ENCODE measurements around the gene CETN3.
A peak's percentile ranks its signal among the peaks of the same experiment; 100 is the strongest.

CETN3 gene

DNA sequence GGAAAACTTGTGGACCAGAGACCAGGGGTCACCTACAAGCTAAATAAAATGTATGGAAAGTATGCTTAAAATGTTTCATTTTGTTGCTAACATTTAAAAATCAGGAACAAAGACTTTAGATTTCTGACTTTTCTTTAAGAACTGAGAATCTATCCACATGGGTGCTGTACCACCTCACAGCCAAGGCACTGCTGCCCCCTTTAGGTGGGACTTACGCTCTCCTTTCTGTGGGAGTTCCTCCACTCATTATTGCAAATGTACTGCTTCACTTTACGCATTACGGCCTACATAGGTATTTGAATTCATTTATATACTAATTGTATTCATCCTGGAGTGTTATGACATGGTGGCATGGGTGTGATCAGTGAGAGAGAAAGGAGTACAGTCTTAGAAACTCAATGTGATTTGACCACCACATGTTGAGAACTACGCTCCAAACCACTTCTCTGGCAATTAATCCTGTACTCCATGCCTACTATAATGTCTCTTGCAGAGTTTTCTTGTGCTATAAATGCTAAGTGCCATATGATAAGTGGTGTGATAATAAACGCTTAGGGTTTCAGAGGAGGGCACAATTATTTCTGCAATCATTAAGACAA, 24.7 kb upstream of the CETN3 start:
- Histone ChIP-seq H3K9me3 (ENCODE audit: control insufficient read depth, low read length) (no peaks in the 10 kb centered on the region), H3K27ac (no peak overlapping the region), H3K36me3 (ENCODE audit: control insufficient read depth, insufficient read depth, low read length) (no peaks in the 10 kb centered on the region), H2AFZ (peak overlapping the region; percentile 13), H3K4me2 (ENCODE audit: low read length) (no peak overlapping the region), H3K79me2 (no peaks in the 10 kb centered on the region), H3K4me1 (no peaks in the 10 kb centered on the region), H3K27me3 (ENCODE audit: control insufficient read depth, insufficient read depth, low read length) (no peaks in the 10 kb centered on the region), H3K4me3 (ENCODE audit: low read depth, low read length) (no peak overlapping the region), H3K9ac (no peak overlapping the region)
- TF ChIP-seq, protein P1, sequence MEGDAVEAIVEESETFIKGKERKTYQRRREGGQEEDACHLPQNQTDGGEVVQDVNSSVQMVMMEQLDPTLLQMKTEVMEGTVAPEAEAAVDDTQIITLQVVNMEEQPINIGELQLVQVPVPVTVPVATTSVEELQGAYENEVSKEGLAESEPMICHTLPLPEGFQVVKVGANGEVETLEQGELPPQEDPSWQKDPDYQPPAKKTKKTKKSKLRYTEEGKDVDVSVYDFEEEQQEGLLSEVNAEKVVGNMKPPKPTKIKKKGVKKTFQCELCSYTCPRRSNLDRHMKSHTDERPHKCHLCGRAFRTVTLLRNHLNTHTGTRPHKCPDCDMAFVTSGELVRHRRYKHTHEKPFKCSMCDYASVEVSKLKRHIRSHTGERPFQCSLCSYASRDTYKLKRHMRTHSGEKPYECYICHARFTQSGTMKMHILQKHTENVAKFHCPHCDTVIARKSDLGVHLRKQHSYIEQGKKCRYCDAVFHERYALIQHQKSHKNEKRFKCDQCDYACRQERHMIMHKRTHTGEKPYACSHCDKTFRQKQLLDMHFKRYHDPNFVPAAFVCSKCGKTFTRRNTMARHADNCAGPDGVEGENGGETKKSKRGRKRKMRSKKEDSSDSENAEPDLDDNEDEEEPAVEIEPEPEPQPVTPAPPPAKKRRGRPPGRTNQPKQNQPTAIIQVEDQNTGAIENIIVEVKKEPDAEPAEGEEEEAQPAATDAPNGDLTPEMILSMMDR (IDR thresholded peaks at IDR 0.05): peak; percentile 77

DNA sequence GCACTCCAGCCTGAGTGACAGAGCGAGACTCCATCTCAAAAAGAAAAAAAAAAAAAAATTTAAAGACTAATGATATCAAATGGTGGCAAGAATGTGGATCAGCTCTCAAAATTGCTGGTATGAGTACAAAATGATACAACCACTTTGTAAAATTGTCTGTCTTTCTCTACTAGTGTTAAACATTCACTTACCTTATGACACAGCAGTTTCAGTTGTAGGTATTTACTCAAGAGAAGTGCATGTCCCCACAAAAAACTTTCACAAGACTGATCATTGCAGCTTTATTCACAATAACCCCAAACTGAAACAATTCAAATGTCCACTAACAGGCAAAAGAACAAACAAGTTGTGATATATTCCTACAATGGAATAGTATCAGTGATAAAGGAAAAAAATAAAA, 14.7 kb upstream of the CETN3 start:
- H3K27me3 ChIP-seq (ENCODE audit: control insufficient read depth, insufficient read depth, low read length): no peaks in the 10 kb centered on the region
- TF ChIP-seq, protein P1 (IDR thresholded peaks at IDR 0.05): no peak

DNA sequence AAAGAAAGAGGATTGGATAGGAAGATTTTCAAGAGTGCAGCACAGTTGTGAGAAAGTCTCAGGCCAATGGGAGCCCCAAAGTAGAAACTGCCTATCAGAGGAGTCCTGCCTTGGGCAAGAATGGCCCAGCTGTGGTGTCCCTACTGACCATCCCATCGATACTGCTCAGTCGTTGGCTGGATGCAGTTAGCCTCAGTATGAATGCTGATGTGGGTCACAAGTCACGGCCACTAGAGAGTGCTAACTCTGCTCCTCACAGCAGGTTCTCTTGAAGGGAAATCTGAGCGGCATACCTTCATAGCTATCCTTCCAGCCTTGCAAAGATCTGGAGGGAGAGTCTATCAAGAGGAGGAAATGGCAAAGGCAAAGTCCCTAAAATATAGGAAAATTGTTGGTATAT, 11.6 kb upstream of the CETN3 start:
- TF ChIP-seq, protein P1 (IDR thresholded peaks at IDR 0.05): peak; percentile 19

More for the DNA sequence above, 14.7 kb upstream of the CETN3 start:
- Histone ChIP-seq H3K4me3 (ENCODE audit: low read depth, low read length) (no peak overlapping the region), H3K27ac (no peak overlapping the region), H3K9ac (no peak overlapping the region), H3K4me1 (peaks cover 2% of the 10 kb centered on the region), H3K4me2 (ENCODE audit: low read length) (no peak overlapping the region), H2AFZ (no peak overlapping the region), H3K79me2 (no peaks in the 10 kb centered on the region), H3K36me3 (ENCODE audit: control insufficient read depth, insufficient read depth, low read length) (no peaks in the 10 kb centered on the region), H3K9me3 (ENCODE audit: control insufficient read depth, low read length) (no peaks in the 10 kb centered on the region)

DNA sequence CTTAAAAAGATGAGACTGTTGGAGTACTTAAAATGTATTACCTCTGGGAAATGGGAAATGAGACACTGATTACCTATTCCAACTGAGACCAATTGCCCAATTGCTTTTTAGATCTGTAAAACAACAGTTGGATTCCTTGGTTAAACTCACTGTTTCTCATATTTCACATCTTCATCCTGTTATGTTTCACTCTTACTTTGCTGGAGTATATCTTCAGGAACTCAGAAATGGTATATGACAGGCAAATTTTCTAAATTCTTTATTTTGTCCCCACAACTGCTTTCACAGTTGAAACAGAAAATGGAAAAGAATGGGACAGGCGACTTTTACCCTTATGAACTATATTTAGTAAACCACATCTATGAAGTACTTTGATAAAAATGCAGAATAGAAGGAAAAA, 8.7 kb upstream of the CETN3 start:
- TF ChIP-seq, protein P1 (IDR thresholded peaks at IDR 0.05): no peak
- H3K27ac ChIP-seq: no peak overlapping the region
- H3K9me3 ChIP-seq (ENCODE audit: control insufficient read depth, low read length): no peaks in the 10 kb centered on the region
- H3K9ac ChIP-seq: no peak overlapping the region
- no peaks in the 10 kb centered on the region for H3K36me3 ChIP-seq (ENCODE audit: control insufficient read depth, insufficient read depth, low read length)
- H3K4me1 ChIP-seq: peaks cover 2% of the 10 kb centered on the region
- H2AFZ ChIP-seq: no peak overlapping the region
- no peak overlapping the region for H3K4me3 ChIP-seq (ENCODE audit: low read depth, low read length)
- H3K27me3 ChIP-seq (ENCODE audit: control insufficient read depth, insufficient read depth, low read length): no peaks in the 10 kb centered on the region
- H3K79me2 ChIP-seq: no peaks in the 10 kb centered on the region
- H3K4me2 ChIP-seq (ENCODE audit: low read length): no peak overlapping the region

More for the DNA sequence above, 11.6 kb upstream of the CETN3 start:
- no peaks in the 10 kb centered on the region for H3K27me3 ChIP-seq (ENCODE audit: control insufficient read depth, insufficient read depth, low read length)
- no peak overlapping the region for H3K4me3 ChIP-seq (ENCODE audit: low read depth, low read length)
- peak overlapping the region; percentile 47 for H2AFZ ChIP-seq
- no peaks in the 10 kb centered on the region for H3K79me2 ChIP-seq
- H3K4me1 ChIP-seq: peaks cover 2% of the 10 kb centered on the region
- H3K4me2 ChIP-seq (ENCODE audit: low read length): no peak overlapping the region
- no peak overlapping the region for H3K27ac ChIP-seq
- H3K9me3 ChIP-seq (ENCODE audit: control insufficient read depth, low read length): no peaks in the 10 kb centered on the region
- no peaks in the 10 kb centered on the region for H3K36me3 ChIP-seq (ENCODE audit: control insufficient read depth, insufficient read depth, low read length)
- no peak overlapping the region for H3K9ac ChIP-seq

DNA sequence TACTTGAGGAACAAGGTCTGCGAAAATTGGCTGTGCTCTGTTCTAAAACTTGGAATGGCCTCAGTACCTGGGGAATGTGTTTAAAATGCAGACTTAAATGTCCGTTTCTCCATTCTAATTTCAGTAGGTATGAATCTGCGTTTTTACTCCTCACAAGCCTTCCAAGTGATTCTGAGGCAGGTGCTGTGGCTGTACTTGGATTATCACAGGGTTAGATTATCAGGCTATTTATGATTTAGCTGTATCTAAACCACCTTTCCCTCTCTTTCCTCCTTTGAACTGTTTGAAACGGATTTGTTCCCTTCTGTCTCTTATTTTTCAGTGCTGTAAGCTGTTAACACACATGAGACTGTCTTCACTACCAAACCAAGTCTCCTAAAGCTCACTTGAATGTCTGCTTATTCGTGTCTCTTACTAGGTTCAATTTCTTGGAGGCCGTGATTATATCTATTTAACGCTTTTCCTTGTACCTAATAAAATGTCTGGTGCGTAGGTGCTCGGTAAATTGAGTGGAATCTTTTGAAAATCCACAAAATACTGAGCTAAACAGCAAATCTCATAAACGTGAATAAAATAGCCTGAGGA, 714 bp upstream of the CETN3 start:
- H2AFZ ChIP-seq: peak overlapping the region; percentile 93
- no peaks in the 10 kb centered on the region for H3K9me3 ChIP-seq (ENCODE audit: control insufficient read depth, low read length)
- peak overlapping the region; percentile 9 for H3K9ac ChIP-seq
- no peaks in the 10 kb centered on the region for H3K36me3 ChIP-seq (ENCODE audit: control insufficient read depth, insufficient read depth, low read length)
- TF ChIP-seq, protein P1 (IDR thresholded peaks at IDR 0.05): no peak
- no peaks in the 10 kb centered on the region for H3K4me1 ChIP-seq
- peak overlapping the region; percentile 92 for H3K4me2 ChIP-seq (ENCODE audit: low read length)
- H3K4me3 ChIP-seq (ENCODE audit: low read depth, low read length): peak overlapping the region; percentile 100
- H3K27me3 ChIP-seq (ENCODE audit: control insufficient read depth, insufficient read depth, low read length): no peaks in the 10 kb centered on the region
- peaks cover 3% of the 10 kb centered on the region for H3K79me2 ChIP-seq
- peak overlapping the region; percentile 97 for H3K27ac ChIP-seq

Data from parathyroid adenoma (tissue), 2 donors.